GM21381 (cell line): Measurements from ENCODE around the gene SCYGR7.
"Not testable (repeated sequence)": the region's sequence is repeated elsewhere in the genome, so short reads cannot be mapped to it uniquely, and the experiment has no call there.

Experiments used
- ATAC-seq: cut with Tn5 transposase; IDR thresholded peaks from one replicate; pipeline ENCODE4 v1.9.1; 2021; ENCODE audit warnings: mild to moderate bottlenecking, moderate library complexity; ENCODE audit not compliant: unreplicated experiment

The SCYGR7 gene

DNA sequence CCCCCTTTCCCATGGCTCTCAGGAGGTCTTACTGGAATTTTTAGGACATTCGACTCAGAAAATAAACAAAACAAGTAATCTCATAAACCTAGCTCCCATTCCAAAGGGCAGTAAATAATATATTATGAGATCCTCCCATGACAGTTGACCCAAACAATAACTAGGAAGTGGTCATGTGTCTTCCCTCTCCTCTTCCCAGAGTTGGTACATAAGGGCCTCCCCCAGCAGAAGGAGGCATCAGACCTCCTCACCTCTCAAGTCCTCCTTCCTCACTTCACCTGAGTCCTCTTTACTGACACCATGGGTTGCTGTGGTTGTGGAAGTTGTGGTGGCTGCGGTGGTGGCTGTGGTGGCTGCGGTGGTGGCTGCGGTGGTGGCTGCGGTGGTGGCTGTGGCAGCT, at the start of gene SCYGR7:
TSS of gene SCYGR7 (plus strand) at position 301 of the 400 bp plus-strand sequence. CDS start at position 301, 0 bp downstream.
- no peak for ATAC-seq

DNA sequence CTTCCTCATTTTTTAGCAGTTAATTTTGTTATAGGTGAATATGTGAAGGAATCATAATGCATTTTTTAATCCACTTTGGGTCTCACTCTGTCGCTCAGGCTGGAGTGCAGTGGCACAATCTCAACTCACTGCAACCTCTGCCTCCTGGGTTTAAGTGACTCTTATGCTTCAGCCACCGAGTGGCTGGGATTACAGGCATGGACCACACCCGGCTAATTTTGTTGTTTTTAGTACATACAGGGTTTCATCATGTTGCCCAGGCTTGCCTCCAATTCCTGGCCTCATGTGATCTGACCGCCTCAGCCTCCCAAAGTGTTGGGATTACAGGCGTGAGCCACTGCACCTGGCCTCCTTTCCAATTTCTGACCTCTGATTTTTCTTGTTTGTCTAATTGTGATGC, 43.9 kb upstream of the SCYGR7 start:
- ATAC-seq, result no peak

- ATAC-seq, result no peak
These were observed 40.9 kb upstream of the SCYGR7 start for GRCh38 chr2:227687189-227687588.

- ATAC-seq, result no peak
These were observed 31.0 kb upstream of the SCYGR7 start for GRCh38 chr2:227696990-227697679.

GRCh38 chr2:227701556-227701955, 26.6 kb upstream of the SCYGR7 start:
- ATAC-seq, result no peak

DNA sequence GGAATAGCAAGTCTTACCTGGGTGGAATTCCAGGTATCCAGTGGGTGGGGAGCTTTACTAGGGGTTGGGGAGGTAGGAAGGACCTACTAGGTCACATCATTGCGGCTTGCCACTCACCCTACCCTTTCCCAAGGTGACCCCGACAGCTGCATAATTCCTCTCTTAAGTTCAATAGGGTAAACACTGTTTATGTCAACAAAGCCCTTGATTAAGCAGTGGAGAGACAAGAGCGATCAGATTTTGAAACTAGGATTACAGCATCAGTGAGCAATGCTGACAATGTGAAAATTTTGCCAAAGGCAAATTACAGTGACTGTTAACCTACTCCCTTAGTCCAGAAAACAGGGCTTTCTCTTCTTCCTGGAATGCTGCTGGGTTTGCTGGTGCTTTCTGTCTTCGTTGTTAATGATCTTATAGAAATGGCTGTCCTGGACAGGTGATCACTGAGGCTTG, 24.8 kb upstream of the SCYGR7 start:
- no peak for ATAC-seq

GRCh38 chr2:227703961-227704360, 24.2 kb upstream of the SCYGR7 start:
- no peak for ATAC-seq

- no peak for ATAC-seq
These were observed 21.3 kb upstream of the SCYGR7 start for GRCh38 chr2:227706859-227707258.

DNA sequence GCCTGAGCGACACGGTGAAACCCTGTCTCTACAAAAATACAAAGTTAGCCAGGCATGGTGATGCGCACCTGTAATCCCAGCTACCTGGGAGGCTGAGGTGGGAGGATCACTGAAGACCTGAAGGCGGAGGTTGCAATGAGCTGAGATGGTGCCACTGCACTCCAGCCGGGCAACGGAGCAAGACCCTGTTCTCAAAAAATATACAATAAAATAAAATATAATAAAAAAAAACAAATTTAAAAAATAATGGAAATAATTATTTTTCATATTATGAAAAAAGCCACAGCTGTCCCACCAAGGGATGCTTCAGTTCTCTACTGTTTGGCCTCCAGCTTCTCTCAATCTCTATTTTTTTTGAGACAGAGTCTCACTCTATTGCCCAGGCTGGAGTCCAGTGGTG, 20.7 kb upstream of the SCYGR7 start:
- no peak for ATAC-seq

- no peak for ATAC-seq
These were observed 17.1 kb upstream of the SCYGR7 start for GRCh38 chr2:227710986-227711385.

DNA sequence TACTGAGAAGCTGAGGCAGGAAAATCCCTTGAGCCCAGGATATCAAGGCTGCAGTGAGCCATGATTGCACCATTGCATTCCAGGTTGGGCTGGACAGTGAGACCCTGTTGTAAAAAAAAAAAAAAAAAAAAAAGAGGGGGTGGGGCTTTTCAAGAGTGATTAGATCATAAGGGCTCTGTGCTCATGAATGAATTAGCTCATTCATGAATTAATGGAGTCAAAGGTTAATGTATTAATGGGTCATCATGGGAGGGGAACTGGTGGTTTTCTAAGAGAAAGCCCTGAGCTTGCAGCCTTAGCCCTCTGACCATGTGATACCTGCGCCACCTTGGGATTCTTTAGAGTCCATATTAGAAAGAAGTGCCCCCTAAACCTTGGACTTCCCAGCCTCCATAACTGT, 14.8 kb upstream of the SCYGR7 start:
- ATAC-seq, result no peak

- ATAC-seq, result no peak
These were observed 11.6 kb upstream of the SCYGR7 start for GRCh38 chr2:227716501-227716900.

- no peak for ATAC-seq
These were observed 10.2 kb upstream of the SCYGR7 start, which contains the start of gene SLC19A3 for GRCh38 chr2:227717687-227718567. SLC19A3 (minus strand) TSS chr2:227718028; CDS start chr2:227702318, 15,710 bp downstream.

DNA sequence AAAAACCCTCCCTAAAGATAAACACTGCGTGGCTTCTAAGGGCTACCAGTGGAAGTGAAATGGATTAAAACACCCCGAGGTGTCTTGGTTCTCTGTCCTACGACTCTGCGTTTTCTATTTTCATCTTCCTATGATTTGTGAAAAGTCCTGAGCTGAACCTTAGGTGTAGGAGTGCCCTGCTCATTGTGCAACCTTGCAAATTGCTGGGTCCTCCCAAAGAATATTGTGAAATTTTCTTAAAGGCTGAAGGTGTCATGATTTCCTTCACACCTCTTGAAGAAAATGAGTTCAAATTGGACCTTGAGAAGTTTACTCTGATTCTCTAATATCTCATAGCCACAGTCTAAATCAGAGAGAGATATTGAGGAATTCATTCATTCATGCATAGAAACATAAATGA, 8.5 kb upstream of the SCYGR7 start:
- no peak for ATAC-seq

GRCh38 chr2:227720680-227721079, 7.5 kb upstream of the SCYGR7 start:
- ATAC-seq, result no peak

- ATAC-seq, result not testable (repeated sequence)
These were observed 5.3 kb upstream of the SCYGR7 start for GRCh38 chr2:227722821-227723220.

DNA sequence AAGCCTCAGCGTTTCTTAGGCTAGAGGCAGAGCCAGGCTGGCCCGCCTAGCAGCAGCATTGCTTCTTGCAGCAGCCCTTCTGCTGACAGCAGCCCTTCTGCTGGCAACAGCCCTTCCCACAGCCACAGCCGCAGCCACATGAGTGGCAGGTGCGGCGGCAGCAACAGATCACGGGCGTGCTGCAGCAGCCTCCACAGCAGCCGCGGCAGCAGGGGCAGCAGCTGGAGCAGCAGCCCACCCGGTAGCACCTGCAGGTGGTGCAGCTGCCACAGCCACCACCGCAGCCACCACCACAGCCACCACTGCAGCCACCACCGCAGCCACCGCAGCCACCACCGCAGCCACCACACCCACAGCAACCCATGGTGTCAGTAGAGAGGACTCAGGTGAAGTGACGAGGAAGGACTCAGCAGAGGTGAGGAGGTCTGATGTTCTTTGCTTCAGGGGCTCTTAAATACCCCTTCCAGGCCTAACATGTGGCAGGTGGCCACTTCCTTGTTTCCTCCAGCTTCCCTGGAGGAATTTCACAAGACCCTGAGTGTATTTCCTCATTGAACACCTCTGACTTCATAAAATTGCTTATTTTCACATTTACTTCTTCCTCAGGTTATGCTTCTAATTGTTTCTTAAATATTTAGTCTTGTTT, 3.6 kb upstream of the SCYGR7 start, which contains the start of gene SCYGR6:
TSS of gene SCYGR6 (minus strand) at position 364 of the 646 bp plus-strand sequence. CDS start at position 364, 0 bp downstream.
- no peak for ATAC-seq

DNA sequence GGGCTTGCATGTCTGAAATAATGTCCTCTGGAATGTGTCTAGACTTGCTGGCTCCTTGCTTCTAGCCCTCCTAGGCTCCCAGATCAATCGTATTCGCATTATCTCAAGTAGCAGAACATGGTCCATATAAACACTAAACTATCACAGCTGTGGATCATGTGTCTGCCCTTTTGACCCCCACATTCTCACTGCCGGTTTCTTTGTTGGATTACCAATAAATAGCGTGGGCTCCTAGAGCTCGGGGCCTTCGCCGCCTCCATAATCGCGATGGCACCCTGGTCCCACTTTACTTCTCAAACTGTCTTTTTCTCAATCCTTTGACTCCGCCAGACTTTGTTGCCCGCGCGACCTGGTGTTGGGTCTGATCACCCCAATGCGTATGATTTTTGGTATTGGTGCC, 11.2 kb downstream of the SCYGR7 start:
- no peak for ATAC-seq

GRCh38 chr2:227740705-227741104, 12.6 kb downstream of the SCYGR7 start:
- not testable (repeated sequence) for ATAC-seq

DNA sequence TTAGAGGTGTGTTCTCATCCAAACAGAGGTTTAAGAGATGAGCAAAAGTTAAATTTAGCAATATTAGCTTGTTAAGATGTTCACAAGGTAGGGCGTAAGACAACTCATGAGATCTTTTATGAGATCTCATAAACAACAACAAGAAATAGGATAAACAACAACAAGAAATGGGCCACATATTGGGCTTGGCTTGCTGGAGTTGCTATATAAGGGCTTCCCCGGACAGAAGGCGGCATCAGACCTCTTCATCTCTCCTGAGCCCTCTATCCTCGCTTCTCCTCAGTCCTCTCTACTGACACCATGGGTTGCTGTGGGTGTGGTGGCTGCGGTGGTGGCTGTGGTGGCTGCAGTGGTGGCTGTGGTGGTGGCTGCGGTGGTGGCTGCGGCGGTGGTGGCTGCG, 17.5 kb downstream of the SCYGR7 start, which contains the start of gene SCYGR8:
TSS of gene SCYGR8 (plus strand) at position 301 of the 400 bp plus-strand sequence. CDS start at position 301, 0 bp downstream.
- ATAC-seq, result no peak

- ATAC-seq, result no peak
These were observed 19.9 kb downstream of the SCYGR7 start for GRCh38 chr2:227748079-227748478.
